ENCODE results near the gene IL17RA. TPM values are rescaled to one million over a fixed set of nuclear protein-coding genes. Genes with fewer than 3 reads are reported as not detected.

The IL17RA gene
- polyA plus RNA-seq, 1 donor from 2014 or later, result 0.52 TPM

GRCh38 chr22:17135153-17135760 is 50.5 kb downstream of the IL17RA start:
- Histone ChIP-seq H3K9me3 (ENCODE audit: low read length) (no peaks in the 10 kb centered on the region), H3K4me2 (ENCODE audit: low read length) (no peak overlapping the region), H4K20me1 (ENCODE audit: insufficient read depth) (no peaks in the 10 kb centered on the region), H3K9me2 (ENCODE audit: insufficient read depth, low read length) (no peaks in the 10 kb centered on the region), H3K9ac (ENCODE audit: low read length) (no peak overlapping the region), H2AFZ (ENCODE audit: low read depth, low read length) (no peak overlapping the region), H3K4me3 (ENCODE audit: low read length) (no peak overlapping the region), H3K36me3 (ENCODE audit: insufficient read depth, low read length) (no peaks in the 10 kb centered on the region), H3K27me3 (ENCODE audit: insufficient read depth, low read depth, low read length) (no peaks in the 10 kb centered on the region), H3F3A (ENCODE audit: insufficient read depth, low read length, poor library complexity, severe bottlenecking) (no peaks in the 10 kb centered on the region), H3K27ac (ENCODE audit: low read length) (no peak overlapping the region), H3K79me2 (replicated peaks; ENCODE audit: insufficient read depth, low read length) (no peaks in the 10 kb centered on the region)
- TF ChIP-seq POLR2AphosphoS5 (IDR thresholded peaks at IDR 0.05), result no peak
- TF ChIP-seq CTCF (IDR thresholded peaks at IDR 0.05; ENCODE audit: poor library complexity, severe bottlenecking), result no peak
- TF ChIP-seq TAF1 (IDR thresholded peaks at IDR 0.05; ENCODE audit: low read depth), result no peak
- no peak for TF ChIP-seq REST (IDR thresholded peaks at IDR 0.05; ENCODE audit: borderline replicate concordance)
- TF ChIP-seq MXI1 (conservative IDR thresholded peaks at IDR 0.05; ENCODE audit: poor library complexity, severe bottlenecking), result no peak
- TF ChIP-seq SMC3 (conservative IDR thresholded peaks at IDR 0.05; ENCODE audit: poor library complexity), result no peak
- TF ChIP-seq EZH2 (IDR thresholded peaks at IDR 0.05; ENCODE audit: borderline replicate concordance, insufficient read depth, low read length, poor library complexity, severe bottlenecking), result no peak
- TF ChIP-seq RAD21 (conservative IDR thresholded peaks at IDR 0.05), result no peak
- no peak for TF ChIP-seq EP300 (conservative IDR thresholded peaks at IDR 0.05; ENCODE audit: poor library complexity, severe bottlenecking)

GRCh38 chr22:17137170-17137569 is 52.4 kb downstream of the IL17RA start:
- Histone ChIP-seq H3K36me3 (ENCODE audit: insufficient read depth, low read length) (peaks cover 6% of the 10 kb centered on the region), H3K27me3 (ENCODE audit: insufficient read depth, low read depth, low read length) (no peaks in the 10 kb centered on the region), H2AFZ (ENCODE audit: low read depth, low read length) (no peak overlapping the region), H3K4me2 (ENCODE audit: low read length) (no peak overlapping the region), H3K9me2 (ENCODE audit: insufficient read depth, low read length) (no peaks in the 10 kb centered on the region), H3F3A (ENCODE audit: insufficient read depth, low read length, poor library complexity, severe bottlenecking) (no peaks in the 10 kb centered on the region), H3K27ac (ENCODE audit: low read length) (no peak overlapping the region), H3K9me3 (ENCODE audit: low read length) (no peaks in the 10 kb centered on the region), H3K9ac (ENCODE audit: low read length) (no peak overlapping the region), H3K79me2 (replicated peaks; ENCODE audit: insufficient read depth, low read length) (no peaks in the 10 kb centered on the region), H3K4me3 (ENCODE audit: low read length) (no peak overlapping the region), H4K20me1 (ENCODE audit: insufficient read depth) (no peaks in the 10 kb centered on the region)
- TF ChIP-seq EP300 (conservative IDR thresholded peaks at IDR 0.05; ENCODE audit: poor library complexity, severe bottlenecking), result no peak
- TF ChIP-seq CTCF (IDR thresholded peaks at IDR 0.05; ENCODE audit: poor library complexity, severe bottlenecking), result no peak
- no peak for TF ChIP-seq SMC3 (conservative IDR thresholded peaks at IDR 0.05; ENCODE audit: poor library complexity)
- no peak for TF ChIP-seq MXI1 (conservative IDR thresholded peaks at IDR 0.05; ENCODE audit: poor library complexity, severe bottlenecking)
- no peak for TF ChIP-seq REST (IDR thresholded peaks at IDR 0.05; ENCODE audit: borderline replicate concordance)
- no peak for TF ChIP-seq EZH2 (IDR thresholded peaks at IDR 0.05; ENCODE audit: borderline replicate concordance, insufficient read depth, low read length, poor library complexity, severe bottlenecking)
- TF ChIP-seq RAD21 (conservative IDR thresholded peaks at IDR 0.05), result no peak
- no peak for TF ChIP-seq TAF1 (IDR thresholded peaks at IDR 0.05; ENCODE audit: low read depth)
- no peak for TF ChIP-seq POLR2AphosphoS5 (IDR thresholded peaks at IDR 0.05)
